ENCODE measurements around the gene CETN2.

CETN2 gene

GRCh38 chrX:152821145-152821765, 9.3 kb downstream of the CETN2 start:
- TF ChIP-seq REST (IDR thresholded peaks at IDR 0.05; ENCODE audit: insufficient read depth in 1 of 2, low read depth in 2 of 2, low read length in 2 of 2) = no peak
- TF ChIP-seq SIN3A (IDR thresholded peaks at IDR 0.05; ENCODE audit: borderline replicate concordance, insufficient read depth, low read length) = no peak
- TF ChIP-seq FOXP2 (optimal IDR thresholded peaks at IDR 0.05; ENCODE audit: borderline replicate concordance, extremely low read depth, extremely low read length, insufficient read depth) = no peak
- TF ChIP-seq POLR2AphosphoS5 (IDR thresholded peaks at IDR 0.05; ENCODE audit: low read depth, low read length) = no peak
- TF ChIP-seq TAF1 (IDR thresholded peaks at IDR 0.05; ENCODE audit: borderline replicate concordance, insufficient read depth, low read length) = no peak

DNA sequence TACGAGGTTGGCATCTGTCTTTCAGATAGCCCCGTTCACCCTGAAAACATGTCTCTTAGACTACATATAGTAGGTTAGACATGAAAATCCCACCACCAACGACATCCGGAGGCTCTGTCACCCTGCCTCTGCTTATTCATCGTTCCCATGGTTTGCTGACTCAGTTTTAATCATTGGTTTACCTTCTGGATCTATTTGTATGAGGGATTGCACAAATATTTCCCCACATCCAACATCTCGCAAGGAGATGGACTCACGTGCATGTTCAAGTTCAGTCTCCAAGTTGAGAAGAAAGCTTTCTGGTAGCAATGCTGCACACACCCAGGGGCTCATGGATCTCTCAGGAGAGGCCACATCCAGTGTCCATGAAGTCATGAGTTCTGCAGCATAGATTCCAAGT, 10.8 kb downstream of the CETN2 start:
- TF ChIP-seq REST (IDR thresholded peaks at IDR 0.05; ENCODE audit: insufficient read depth in 1 of 2, low read depth in 2 of 2, low read length in 2 of 2) = no peak
- no peak for TF ChIP-seq FOXP2 (optimal IDR thresholded peaks at IDR 0.05; ENCODE audit: borderline replicate concordance, extremely low read depth, extremely low read length, insufficient read depth)
- TF ChIP-seq SIN3A (IDR thresholded peaks at IDR 0.05; ENCODE audit: borderline replicate concordance, insufficient read depth, low read length) = no peak
- TF ChIP-seq TAF1 (IDR thresholded peaks at IDR 0.05; ENCODE audit: borderline replicate concordance, insufficient read depth, low read length) = no peak
- no peak for TF ChIP-seq POLR2AphosphoS5 (IDR thresholded peaks at IDR 0.05; ENCODE audit: low read depth, low read length)

- TF ChIP-seq TAF1 (IDR thresholded peaks at IDR 0.05; ENCODE audit: borderline replicate concordance, insufficient read depth, low read length) (no peak), POLR2AphosphoS5 (IDR thresholded peaks at IDR 0.05; ENCODE audit: low read depth, low read length) (no peak), FOXP2 (optimal IDR thresholded peaks at IDR 0.05; ENCODE audit: borderline replicate concordance, extremely low read depth, extremely low read length, insufficient read depth) (no peak), REST (IDR thresholded peaks at IDR 0.05; ENCODE audit: insufficient read depth in 1 of 2, low read depth in 2 of 2, low read length in 2 of 2) (no peak), SIN3A (IDR thresholded peaks at IDR 0.05; ENCODE audit: borderline replicate concordance, insufficient read depth, low read length) (no peak)
Observed at GRCh38 chrX:152819266-152819665, 11.3 kb downstream of the CETN2 start.

GRCh38 chrX:152818356-152818755, 12.2 kb downstream of the CETN2 start:
- TF ChIP-seq REST (IDR thresholded peaks at IDR 0.05; ENCODE audit: insufficient read depth in 1 of 2, low read depth in 2 of 2, low read length in 2 of 2) (no peak), TAF1 (IDR thresholded peaks at IDR 0.05; ENCODE audit: borderline replicate concordance, insufficient read depth, low read length) (no peak), POLR2AphosphoS5 (IDR thresholded peaks at IDR 0.05; ENCODE audit: low read depth, low read length) (no peak), SIN3A (IDR thresholded peaks at IDR 0.05; ENCODE audit: borderline replicate concordance, insufficient read depth, low read length) (no peak), FOXP2 (optimal IDR thresholded peaks at IDR 0.05; ENCODE audit: borderline replicate concordance, extremely low read depth, extremely low read length, insufficient read depth) (no peak)

Data from PFSK-1 (cell line).